GM12891 (cell line): Measurements from ENCODE around the gene SLC26A4.

Source experiments
- POLR2A ChIP-seq: IDR thresholded peaks from 2 replicates; pipeline ENCODE4 v1.6.1; 2011; ENCODE audit warnings: low read depth, low read length, control low read depth
- POLR2AphosphoS5 ChIP-seq: IDR thresholded peaks from 2 replicates; pipeline ENCODE4 v1.6.1; 2011; ENCODE audit warnings: low read depth, low read length, control low read depth

- TF ChIP-seq POLR2AphosphoS5 = no peak
- no peak for TF ChIP-seq POLR2A
Measured at GRCh38 chr7:107663196-107663595, 2.6 kb downstream of the SLC26A4 start.
